ENCODE results near the gene RSAD2. TPM values are rescaled to one million over a fixed set of nuclear protein-coding genes. Genes with fewer than 3 reads are reported as not detected.

The RSAD2 gene
- total and polyA plus RNA-seq, 9 of the 15 experiments (the other 6 are each of a cell fraction or from before 2014, with no cell fraction given), result 0.15 to 1.4 (median 0.28) TPM

GRCh38 chr2:6929196-6929819, 51.7 kb downstream of the RSAD2 start:
- Histone ChIP-seq H3K4me1 (replicated peaks in 1 of 2; ENCODE audit: control insufficient read depth in 2 of 2, insufficient read depth in 2 of 2, low read length in 2 of 2) (peaks cover 0 to 4% of the 10 kb centered on the region in 2 experiments; a peak in 2 of 5 replicates), H3K4me2 (ENCODE audit: insufficient read depth, low read length) (no peak overlapping the region), H3K9me3 (replicated peaks; ENCODE audit: control insufficient read depth, insufficient read depth, low read depth, low read length) (no peaks in the 10 kb centered on the region), H3K27me3 (ENCODE audit: control insufficient read depth in 2 of 2, insufficient read depth in 2 of 2, low read length in 2 of 2) (no peaks in the 10 kb centered on the region), H3K9ac (ENCODE audit: insufficient read depth in 1 of 2, low read depth in 2 of 2, low read length in 2 of 2) (no peak overlapping the region), H4K20me1 (replicated peaks; ENCODE audit: control insufficient read depth, insufficient read depth, low read length) (peaks cover 5% of the 10 kb centered on the region; the same call in 1 of the 2 replicates), H2AFZ (ENCODE audit: low read depth, low read length) (no peak overlapping the region), H3K79me2 (ENCODE audit: control insufficient read depth, insufficient read depth, low read length) (no peaks in the 10 kb centered on the region), H3K4me3 (no peak overlapping the region), H3K27ac (ENCODE audit: extremely low read depth, low read depth, low read length) (no peak overlapping the region), H3K36me3 (ENCODE audit: control insufficient read depth, insufficient read depth, low read length) (no peaks in the 10 kb centered on the region), H3K9me1 (ENCODE audit: control insufficient read depth, insufficient read depth, low read length) (peaks cover 3% of the 10 kb centered on the region)
- CTCF ChIA-PET (ENCODE audit: low intra/inter-chr PET ratio), result no interaction called here
- DNase-seq (ENCODE audit: extremely low read depth in 1 of 4, low spot score in 3 of 4) (no peak), ATAC-seq (no peak), FAIRE-seq (no peak)
- in situ Hi-C loops (cut with MboI) (no loop called here), intact Hi-C loops (cut with micrococcal nuclease) (no loop called here)
- TF ChIP-seq CEBPB (tag; IDR thresholded peaks at IDR 0.05) (peak; percentile 72), ZNF445 (CRISPR knock-in tag; IDR thresholded peaks at IDR 0.05; ENCODE audit: low read depth) (no peak), CEBPG (CRISPR knock-in tag; IDR thresholded peaks at IDR 0.05) (no peak), CEBPG (tag; conservative IDR thresholded peaks at IDR 0.05 in 1 of 2, IDR thresholded peaks at IDR 0.05 in 1 of 2) (peak; percentile 32 to 77; a peak in 2 of 4 replicates)
- 74% methylated on average over 6 of the region's 6 CpGs for WGBS (ENCODE audit: insufficient coverage, low coverage, missing lambda C conversion rate)
- BruUV-seq (replicated peaks), result no TSS peak
- POLR2A ChIA-PET, result interaction anchor here (1.0 to 1.4 kb wide), 2 partner anchors 10 to 14 kb away, joined by 3 read pairs; no protein-coding TSS in a partner anchor
